Sigmoid colon (tissue), 4 donors: ENCODE results near the gene PGR.

Source experiments
- CTCF ChIP-seq, 4 experiments: fragments of 450-650 bp in 3 of 4; fragments of 200-600 bp in 1 of 4; IDR thresholded peaks; one replicate each; pipeline ENCODE4 v1.5.1; 2016 to 2019; ENCODE audit warnings: antibody characterized with exemption in 4 of 4, mild to moderate bottlenecking in 3 of 4, moderate library complexity in 2 of 4
- EP300 ChIP-seq, 4 donors: sonication (generic); formaldehyde crosslinking; IDR thresholded peaks; one replicate each; pipeline ENCODE4 v1.6.1; 2017; ENCODE audit warnings: antibody characterized with exemption in 4 of 4
- POLR2A ChIP-seq, 2 donors: fragments of 450-650 bp; IDR thresholded peaks; one replicate each; pipeline ENCODE4 v1.6.1; 2016; ENCODE audit warnings: antibody characterized with exemption in 2 of 2, mild to moderate bottlenecking in 2 of 2, moderate library complexity in 2 of 2
- POLR2AphosphoS5 ChIP-seq, 4 donors: sonication (generic); formaldehyde crosslinking; IDR thresholded peaks; one replicate each; pipeline ENCODE4 v1.6.1; 2017; ENCODE audit warnings: antibody characterized with exemption in 4 of 4

GRCh38 chr11:101103433-101103832 lies 26.2 kb downstream of the PGR start:
- TF ChIP-seq CTCF (IDR thresholded peaks at IDR 0.05) (no peak), EP300 (IDR thresholded peaks at IDR 0.05) (no peak), POLR2A (IDR thresholded peaks at IDR 0.05) (no peak), POLR2AphosphoS5 (IDR thresholded peaks at IDR 0.05) (no peak)
